DMS153 treated with DMSO at 0.1 percent for 48 hours (cell line): ENCODE results near the gene ANXA6.

ENCODE experiments used
- DNase-seq: peaks from one replicate; lab custom pipeline; 2025; ENCODE audit not compliant: unreplicated experiment; lab: John Stamatoyannopoulos, UW

Gene ANXA6

GRCh38 chr5:151084363-151084762 is 73.2 kb downstream of the ANXA6 start:
- no peak for DNase-seq

DNA sequence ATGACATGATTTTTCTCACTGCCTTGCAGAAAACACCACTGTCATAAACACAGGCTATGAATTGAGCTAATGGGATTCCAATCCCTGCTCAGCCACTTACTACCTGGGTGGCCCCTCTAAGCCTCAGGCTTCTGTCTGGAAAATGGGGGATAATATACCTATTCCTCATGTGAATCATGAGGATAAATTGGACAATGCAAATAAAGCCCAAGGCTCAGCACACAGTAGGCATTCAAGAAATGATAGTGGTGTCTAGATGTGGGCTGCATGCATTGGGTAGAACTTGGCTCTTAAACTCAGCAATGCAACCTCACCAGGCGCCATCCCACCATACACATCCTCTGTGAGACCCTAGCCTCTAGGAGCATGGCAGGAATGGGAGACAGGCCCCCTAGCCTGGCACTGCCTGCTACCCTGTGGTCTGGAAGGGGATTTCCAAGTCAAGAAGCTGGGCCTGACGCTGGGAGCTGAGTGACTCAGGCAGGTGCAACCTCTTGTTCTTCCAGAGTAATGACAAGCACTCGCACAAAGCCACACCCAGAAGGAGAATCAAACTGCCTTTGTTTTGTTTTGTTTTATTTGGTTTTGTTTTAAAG is 74.4 kb downstream of the ANXA6 start:
- no peak for DNase-seq

GRCh38 chr5:151082282-151082902 is 75.2 kb downstream of the ANXA6 start:
- no peak for DNase-seq

DNA sequence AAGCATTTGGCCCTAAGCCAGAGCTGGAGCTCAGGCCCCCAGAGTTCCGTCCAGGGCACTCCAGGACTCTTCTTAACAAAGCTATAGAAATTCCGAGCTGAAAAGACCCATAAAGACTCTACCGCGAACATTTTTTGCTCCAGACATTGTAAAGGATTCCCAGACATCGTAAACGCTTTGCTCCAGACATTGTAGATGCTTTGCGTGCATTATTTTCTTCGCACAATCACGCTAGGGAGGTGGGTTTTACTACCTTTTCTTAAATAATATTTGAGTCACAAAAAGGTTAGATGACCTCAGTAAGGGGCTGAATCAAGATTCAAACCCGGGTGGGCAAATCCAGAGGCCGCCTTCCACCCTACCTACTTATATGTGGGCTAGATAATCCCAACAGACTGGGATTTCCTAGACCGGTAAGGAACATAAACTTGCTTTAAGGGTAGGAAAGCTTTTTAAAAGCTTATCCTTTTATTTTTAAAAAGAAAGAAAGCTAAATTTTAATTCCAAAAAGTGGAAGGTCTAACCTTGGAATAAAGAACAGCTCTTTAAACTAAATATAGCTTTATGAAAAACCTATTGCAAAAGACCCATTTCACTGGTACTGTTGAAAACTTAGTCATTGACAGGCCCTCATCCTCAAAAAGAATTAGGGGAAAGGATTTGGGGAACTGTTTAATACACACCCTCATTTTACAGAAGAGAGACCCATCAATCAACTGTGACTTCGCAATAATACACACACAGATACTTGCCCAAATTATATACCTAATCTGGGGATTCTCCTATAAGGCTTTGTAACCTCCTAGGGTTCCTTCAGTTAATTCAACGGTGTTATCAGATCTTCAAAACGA is 75.9 kb downstream of the ANXA6 start:
- no peak for DNase-seq

DNA sequence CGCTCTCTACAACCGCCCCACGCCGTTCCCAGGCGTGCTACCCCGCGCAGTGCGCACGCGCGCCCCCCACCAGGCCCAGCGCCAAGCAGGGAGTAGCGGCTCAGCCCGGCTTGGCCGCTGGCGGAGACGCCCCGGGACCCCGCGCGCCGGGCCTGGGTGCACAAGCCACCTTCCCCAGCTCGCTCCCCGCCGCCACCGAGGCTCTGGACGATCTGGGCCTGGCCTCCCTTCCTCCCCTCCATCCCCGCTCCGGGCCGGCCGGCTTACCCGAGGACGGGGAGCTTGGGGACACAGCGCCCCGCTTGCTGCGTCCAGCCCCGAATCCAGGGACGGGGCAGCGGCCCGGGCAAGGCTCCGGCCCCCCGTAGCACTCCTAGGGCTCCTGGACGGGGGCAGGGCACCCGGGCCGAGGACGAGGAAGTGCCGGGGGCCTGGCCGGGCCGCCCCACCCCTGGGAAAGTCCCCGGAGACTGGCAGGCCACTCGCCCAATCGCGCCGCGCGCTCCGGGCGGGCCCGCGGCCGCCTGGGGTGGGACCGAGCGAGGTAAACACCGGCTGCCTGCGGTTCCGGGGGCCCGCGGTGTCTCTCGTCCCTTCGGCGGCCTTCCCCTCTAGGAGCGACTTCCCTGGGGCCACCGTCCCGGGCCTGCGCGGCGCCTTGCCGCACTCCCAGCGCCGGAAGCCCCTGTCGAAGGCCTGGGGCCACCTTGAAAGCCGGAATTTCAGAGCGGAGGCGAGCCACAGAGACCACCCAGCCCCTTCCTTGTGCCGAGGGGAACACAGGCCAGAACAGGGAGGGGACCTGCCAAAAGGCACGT is 76.8 kb downstream of the ANXA6 start, which contains the start of gene TNIP1:
TSS of gene TNIP1 (minus strand) at position 422 of the 818 bp plus-strand sequence. CDS start 15,939 bp downstream, outside the sequence.
- DNase-seq = peak; percentile 23

- DNase-seq = no peak
Measured at GRCh38 chr5:151079838-151080612, 77.6 kb downstream of the ANXA6 start.

GRCh38 chr5:151078490-151079262 is 78.9 kb downstream of the ANXA6 start:
- no peak for DNase-seq

DNA sequence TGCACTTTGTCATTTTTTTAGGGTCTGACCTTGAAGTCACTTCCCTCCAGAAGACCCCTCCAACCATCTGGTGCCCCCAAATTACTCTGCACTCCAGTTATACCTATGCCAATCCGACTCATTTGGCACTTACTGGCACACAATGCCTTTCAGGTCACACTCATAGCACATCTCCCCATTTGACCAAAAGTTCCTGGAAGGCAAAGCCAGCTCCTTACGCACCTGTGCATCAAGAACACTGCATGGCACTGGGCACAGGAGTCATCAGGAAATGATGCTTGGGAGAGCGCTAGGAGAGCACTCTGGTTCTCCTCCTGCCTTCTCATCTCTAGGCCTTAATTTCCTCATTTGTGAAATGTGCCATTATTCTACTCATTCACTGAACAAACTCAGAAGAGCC is 79.6 kb downstream of the ANXA6 start:
- no peak for DNase-seq

- no peak for DNase-seq
Measured at GRCh38 chr5:151077419-151077818, 80.2 kb downstream of the ANXA6 start.

DNA sequence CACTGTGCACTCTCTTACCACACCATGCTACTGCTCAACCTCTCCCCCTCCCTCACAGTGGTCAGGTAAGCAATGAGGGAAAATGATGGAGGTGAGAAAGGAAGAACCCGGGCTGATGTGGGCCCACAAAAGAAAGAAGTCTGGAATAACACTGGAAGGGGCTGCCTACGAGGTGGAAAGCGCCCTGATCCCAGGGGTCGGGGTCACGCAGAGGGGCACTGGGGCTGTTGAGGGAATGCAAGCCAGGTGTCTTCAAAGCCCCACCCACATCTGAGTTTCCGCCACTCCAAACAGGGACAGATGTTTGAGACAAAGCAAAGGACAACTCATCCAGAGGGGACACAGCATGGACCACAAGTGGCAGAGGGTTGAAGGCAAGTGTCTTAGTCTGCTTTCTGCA is 81.0 kb downstream of the ANXA6 start:
- DNase-seq = no peak

DNA sequence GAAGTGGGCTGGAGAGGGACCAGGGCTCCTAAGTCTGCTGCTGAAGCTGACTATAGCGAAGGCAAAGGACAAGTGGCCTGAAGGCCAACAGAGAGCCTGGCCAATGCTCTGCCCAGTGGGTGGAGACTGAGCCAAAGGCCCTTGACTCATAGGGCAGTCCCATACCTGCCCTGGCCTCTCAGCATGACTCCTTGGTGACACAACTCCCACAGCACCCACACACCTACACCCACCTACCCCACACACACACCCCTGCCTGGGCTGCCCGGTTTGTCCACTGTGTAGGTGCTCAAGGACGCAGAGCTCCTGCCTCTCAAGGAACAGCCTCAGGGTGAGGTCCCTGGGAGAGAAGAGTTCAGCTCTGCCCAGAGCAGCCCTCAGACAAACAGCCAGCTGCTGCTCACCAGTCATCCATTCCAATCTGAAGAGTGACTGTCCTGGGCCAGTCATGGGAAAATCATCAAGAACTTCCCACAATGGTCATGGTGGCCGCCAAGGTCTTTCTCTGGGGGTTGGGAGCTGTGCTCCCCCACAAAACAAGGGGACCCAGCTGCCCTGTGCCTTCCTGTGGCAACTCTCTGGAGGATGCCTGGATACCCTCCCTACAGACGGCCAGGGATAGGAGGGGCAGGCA is 81.8 kb downstream of the ANXA6 start:
- no peak for DNase-seq

DNA sequence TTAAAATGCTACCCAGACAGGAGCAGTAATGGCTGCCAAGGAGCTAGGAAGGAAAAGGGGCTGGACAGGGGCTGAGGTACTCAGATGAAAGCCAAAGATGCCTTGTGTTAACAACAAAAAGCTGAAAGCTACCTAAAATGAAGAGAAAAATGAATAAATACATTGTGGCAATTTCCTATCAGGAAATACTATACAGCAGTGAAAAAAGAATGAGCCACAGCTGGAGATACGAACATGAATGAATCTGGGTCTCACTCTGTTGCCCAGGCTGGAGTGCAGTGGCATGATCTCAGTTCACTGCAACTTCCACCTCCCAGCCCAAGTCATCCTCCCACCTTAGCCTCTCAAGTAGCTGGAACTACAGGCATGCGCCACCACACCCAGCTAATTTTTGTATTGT is 83.0 kb downstream of the ANXA6 start:
- DNase-seq = no peak

DNA sequence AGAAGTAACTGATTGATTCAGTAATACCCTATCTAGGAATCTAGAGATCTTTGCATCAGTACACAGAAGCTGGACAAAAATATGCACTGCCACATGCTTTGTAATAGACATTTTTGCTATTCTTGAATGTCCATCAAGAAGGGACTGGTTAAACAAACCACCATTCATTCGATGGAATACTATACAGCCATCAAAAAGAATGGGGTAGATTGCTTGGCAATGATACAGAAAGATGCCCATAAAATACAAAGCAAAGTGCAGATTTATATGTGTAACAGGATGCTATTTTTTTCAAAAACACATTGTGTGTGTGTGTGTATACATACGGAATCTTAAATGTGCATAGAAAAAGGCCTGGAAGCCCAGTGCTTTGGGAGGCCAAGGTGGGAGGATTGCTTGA is 84.3 kb downstream of the ANXA6 start:
- no peak for DNase-seq

DNA sequence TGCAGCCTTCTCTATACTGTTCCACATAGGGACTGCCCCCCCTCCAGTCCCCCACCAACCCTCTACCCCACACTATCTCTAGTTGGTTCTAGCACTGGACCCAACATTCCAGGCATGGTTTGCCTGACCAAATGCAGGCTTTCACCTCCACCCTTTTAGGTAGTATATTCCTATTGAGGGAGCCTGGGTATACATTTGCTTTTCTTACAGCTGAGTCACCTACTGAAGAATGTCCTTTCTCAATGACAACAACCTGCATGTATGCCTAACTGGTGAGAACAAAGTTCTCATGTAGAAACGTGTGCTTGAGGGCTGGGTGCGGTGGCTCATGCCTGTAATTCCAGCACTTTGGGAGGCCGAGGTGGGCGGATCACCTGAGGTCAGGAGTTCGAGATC is 85.0 kb downstream of the ANXA6 start:
- DNase-seq = no peak

- DNase-seq = no peak
Measured at GRCh38 chr5:151071848-151072629, 85.5 kb downstream of the ANXA6 start.

DNA sequence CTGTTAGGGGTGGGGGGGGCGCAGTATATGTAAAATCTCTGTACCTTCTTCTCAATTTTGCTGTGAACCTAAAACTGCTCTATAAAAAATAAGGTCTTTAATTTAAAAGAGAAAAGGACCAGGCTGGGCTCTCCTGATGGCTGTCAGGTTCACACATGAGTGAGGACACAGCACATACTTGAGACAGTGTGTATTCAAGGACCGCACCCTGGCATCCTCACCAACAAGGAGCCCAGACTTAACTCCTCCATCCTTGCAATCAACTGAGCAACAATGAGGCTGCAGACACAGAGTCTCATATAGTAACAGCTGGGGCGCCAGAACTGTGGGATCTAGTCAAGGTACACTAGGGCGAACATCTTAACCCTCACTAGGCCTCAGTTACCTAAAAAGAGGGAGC is 86.6 kb downstream of the ANXA6 start:
- DNase-seq = no peak

DNA sequence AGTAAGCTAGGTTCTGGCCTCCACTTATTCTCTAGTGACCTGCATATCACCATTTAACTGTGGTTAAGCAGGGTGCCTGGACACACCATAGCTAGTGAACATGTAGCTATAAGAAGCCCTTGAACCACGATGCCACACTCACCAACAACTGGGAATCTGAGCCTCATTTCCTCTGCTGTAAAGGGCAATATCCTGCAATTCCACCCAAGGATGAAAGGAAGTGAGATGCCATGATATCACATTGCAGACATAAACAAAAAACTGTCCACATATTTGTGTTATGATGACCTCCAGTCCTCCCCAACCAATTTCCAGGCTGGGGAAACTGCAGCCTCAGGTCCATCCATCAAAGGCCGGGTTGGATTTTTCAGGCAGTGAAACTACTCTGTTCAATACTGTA is 87.1 kb downstream of the ANXA6 start:
- DNase-seq = no peak

GRCh38 chr5:151068433-151069197 is 89.0 kb downstream of the ANXA6 start:
- no peak for DNase-seq
